Ramos (cell line): Measurements from ENCODE around the gene SKA3.
"Not testable (repeated sequence)": the region's sequence is repeated elsewhere in the genome, so short reads cannot be mapped to it uniquely, and the experiment has no call there.

Experiments
- in situ Hi-C: fragments of 300-500 bp; cut with MboI; formaldehyde crosslinking; loops from one replicate; pipeline ENCODE4 v1.14.3; 2022; ENCODE audit warnings: low sequenced_read_pairs; ENCODE audit not compliant: unreplicated experiment

SKA3 gene

DNA sequence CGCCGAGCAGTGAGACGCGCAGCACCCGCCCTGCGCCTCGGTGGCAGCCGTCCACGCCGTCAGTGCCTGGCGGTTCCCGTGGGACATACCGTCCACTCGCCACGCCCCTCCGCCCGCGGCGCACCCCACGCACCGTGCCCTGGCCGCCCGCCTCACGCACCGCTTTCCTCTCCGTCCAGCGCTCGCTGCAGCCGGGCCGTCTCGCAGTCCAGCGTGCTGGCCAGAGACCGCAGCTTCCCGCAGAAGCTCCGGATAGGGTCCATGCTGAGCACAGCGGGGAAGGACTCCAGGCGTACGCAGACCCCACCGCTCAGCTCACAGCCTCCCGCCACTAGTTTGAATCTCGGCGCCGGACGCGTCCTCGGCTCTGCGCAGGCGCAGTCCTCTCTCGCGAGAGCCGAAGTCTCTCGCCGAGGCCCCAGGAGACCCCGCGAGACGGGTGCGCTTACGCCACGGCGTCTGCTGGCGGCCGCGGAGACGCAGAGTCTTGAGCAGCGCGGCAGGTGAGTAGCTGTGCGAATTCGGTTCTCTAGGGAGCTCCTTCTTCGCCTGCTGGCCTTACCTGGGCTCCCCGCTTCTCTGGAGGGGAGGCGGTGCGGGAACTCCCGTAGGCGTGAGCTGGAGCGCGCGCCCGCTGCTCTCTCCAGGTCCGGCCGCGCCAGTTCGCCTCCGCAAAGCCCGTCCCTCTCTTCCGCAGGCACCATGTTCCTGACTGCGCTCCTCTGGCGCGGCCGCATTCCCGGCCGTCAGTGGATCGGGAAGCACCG is at the start of gene SKA3, which contains the start of gene MRPL57:
Gene SKA3, minus strand, starts transcription at position 338 of the 767 bp plus-strand sequence. Its CDS starts 75 bp downstream, at position 263.
Gene MRPL57, plus strand, starts transcription at position 444 of the 767 bp plus-strand sequence. Its CDS starts 259 bp downstream, at position 703.
- in situ Hi-C loops, result no loop called here

DNA sequence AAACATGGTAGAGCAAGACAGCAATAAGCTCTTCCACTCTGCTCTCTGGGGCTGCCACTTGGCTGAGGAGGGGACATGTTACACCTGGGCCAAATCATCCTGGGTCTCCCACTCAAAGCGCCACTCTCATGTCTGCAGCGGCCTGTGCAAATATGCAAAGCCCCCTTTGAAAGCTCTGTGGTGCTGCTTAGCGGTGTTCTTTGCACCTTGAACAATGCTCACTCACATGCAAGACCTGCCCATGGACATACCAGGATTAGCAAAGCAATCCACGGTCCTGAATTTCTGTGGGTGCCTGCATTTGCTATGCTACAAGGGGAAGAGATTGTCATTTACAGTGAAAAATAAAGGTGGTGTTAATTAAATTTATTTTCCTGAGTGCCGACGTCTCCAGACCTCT is 48.7 kb upstream of the SKA3 start:
- in situ Hi-C loops, result no loop called here

DNA sequence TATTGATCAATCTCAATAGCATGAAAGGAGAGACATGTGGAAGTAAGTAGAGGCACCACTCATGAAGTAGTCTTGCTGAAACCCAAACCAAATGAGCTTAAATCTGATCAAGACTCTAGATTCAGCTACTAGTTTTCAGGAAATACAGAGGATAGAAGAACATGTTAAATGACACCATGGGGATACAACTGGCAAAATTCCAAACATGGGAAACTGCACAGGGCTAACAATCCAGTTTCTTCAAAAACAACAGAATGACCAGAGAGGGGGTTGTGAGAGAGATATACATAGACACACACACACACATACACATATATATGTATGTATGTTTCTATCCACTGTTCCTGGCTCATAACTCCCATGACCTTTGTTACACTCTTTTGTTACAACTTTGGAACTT is 44.9 kb upstream of the SKA3 start:
- in situ Hi-C loops, result no loop called here

DNA sequence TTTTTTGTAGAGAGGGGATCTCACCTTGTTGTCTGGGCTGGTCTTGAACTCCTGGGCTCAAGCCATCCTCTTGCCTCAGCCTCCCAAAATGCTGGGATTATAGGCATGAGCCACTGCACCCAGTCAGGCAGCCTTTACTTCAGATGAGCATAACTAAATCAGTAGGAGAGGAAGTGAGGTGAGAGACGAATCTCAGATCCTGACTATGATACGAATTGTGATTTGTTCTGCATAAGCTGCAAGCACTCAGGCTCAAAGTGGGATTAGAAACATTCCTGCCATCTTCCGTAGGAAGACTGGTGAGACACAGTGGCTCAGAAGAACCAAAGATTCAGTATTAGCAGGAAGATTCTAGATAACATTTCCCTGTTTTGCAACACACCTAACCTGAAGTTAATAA is 43.4 kb upstream of the SKA3 start:
- in situ Hi-C loops, result not testable (repeated sequence)

DNA sequence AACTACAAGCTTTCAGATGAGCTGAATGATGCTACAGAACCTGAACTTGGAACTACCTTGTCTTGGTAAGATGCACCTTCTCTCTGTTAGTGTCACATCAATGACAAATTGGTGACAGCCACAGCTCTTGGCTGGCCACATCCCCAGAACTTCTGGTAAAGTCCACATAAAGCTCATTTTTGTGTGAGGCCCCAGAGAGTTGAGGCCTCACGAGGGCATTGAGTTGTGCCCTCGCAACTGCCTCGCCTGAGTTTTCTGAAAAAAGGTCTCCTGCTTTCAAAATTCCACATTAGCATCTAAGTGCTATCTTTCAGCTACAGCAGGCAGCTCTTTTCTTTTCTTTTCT is 42.7 kb upstream of the SKA3 start:
- in situ Hi-C loops, result no loop called here

DNA sequence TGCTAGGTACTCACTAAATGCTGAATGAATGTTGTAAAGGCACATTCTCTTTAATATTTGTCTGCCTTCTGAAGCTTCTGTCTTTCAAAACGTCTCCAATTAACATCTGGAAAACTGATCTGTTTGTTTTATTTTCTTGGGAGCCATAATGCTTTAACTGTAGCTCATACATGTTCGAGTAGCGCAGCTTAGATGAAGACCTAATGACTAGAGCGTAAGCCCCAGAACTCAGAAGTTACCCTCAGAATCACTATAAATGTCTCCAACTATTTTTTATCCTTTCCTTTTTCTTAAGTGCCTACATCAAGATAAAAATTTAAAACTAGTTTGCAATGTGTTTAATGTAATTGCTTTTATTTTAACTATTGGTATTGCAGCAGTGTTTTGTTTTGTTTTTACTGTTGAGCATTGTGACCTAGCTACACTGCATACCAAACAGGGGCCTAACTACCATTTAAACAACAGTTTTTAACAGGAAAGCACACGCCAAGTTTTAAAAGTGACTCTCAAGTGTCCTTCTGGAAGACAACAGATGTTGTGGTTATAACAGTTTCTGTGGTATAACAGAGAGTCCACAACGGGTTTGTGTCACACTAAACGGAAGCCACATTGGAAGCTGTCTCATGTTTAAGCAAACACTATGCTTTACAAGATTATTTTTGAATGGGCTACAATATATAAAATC is 42.1 kb upstream of the SKA3 start:
- in situ Hi-C loops, result no loop called here

DNA sequence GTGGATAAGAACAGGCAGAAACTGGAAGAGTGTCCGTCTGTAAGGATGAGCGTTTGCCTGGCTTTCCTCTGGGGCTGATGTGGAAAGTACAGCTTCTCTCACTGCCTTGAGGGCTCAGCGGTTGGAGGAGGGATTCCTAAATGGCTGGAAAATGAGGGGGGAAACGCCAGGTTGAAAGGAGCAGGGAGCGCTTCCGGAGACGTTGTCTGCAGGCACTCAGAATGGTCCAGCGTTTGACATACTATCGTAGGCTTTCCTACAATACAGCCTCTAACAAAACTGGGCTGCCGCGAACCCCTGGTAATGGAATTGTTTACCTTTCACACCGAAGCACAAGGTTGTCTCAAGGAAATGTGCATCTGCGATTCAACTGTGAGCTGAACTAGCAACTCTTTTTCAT is 40.0 kb upstream of the SKA3 start:
- in situ Hi-C loops, result no loop called here

DNA sequence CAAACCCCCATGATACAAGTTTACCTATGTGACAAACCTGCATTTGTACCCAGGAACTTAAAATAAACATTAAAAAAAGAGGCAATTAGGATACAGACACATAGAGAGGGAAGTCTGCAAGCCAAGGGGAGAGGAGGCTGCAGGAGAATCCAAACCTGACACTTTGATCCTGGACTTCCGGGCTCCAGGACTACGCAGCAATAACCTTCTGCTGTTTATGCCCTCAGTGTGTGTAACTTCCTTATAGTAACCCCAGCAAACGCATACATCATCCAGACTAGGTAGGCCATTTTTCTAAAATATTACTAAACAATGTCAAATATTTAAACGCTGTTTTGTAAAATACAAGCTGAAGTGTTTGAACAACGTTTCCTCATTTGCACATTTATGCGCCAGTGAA is 39.1 kb upstream of the SKA3 start:
- in situ Hi-C loops, result not testable (repeated sequence)

DNA sequence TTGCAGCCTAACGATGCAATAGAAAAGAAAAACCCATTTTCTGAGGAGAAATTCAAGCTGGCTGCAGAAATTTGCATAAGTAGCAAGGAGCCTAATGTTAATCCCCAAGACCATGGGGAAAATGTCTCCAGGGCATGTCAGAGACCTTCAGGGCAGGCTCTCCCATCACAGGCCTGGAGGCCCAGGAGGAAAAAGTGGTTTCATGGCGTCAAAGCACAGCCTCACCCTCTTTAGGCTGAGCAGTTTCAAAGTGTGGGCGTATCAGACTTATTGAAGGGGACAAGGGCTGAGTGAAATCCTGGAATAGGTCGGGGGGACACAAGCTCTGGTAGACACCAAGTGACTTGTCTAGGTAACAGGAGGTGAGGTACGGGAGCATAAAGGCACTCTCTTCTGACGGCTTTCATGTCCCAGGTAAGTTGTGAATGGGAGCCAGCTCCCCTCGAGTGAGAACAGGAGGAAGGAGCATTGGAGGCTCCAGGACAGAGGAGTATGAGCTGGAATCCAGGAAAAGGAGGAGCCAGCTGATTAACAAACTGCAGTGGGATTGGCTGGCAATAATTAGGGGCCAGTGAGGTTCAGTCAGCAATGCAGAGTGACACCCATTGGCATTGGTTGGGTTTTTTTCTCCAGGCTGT is 35.9 kb upstream of the SKA3 start:
- in situ Hi-C loops, result no loop called here

DNA sequence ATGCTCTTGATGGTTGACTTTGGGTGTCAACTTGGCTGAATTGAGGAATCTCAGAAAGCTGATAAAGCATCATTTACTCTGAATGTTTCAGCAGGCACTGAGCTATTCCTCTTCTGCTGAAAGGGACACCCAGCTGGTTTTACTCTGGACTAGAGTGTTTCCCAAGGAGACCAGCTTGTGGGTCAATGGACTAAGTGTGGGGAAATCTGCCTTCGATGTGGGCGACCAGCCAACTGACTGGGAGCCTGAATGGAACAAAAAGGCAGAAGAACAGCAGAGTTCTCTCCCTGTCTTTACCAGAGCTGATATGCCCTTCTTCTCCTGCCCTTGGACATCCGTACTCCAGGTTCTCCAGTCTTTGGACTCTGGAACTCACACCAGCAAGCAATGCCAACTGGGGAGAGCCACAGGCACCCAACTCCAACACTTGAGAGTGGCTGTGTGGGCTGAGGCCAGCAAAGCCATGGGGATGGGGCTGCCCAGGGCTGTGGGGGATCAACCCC is 32.4 kb upstream of the SKA3 start:
- in situ Hi-C loops, result no loop called here

DNA sequence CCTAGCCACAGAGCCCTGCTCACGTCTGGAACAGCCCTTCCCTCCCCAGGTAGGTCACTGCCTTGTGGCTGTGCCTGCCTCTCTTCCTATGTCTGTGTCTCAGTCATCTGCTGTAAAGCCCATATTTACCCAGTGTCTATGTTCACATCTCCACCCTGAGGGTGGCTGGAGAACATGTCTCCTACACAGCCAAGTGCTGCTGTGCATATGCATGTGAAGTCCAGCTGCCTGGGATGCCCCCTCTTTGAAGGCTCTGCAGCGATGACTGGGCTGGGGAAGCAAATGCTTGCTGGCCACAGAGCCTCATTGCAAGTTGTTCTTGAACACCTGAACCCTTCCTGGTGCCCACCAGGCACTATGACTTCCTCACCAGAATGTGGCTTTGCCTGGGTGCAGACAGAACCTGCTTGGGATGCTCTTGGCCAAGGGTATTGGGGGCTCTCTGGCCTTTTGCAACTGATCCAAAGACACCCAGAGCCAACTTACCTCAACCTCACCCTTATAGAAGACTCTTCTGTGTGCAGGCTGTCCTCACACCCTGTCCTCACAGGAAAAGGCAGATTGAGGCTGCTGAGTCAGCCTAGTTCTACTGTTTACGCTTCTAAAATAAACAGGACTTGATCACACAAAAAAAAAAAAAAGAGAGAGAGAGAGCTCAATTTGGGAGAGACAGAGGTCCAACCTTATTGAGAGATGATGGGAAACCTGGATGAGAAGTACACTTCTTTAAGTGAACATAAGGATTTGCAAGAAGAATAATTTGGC is 26.6 kb upstream of the SKA3 start:
- in situ Hi-C loops, result no loop called here

DNA sequence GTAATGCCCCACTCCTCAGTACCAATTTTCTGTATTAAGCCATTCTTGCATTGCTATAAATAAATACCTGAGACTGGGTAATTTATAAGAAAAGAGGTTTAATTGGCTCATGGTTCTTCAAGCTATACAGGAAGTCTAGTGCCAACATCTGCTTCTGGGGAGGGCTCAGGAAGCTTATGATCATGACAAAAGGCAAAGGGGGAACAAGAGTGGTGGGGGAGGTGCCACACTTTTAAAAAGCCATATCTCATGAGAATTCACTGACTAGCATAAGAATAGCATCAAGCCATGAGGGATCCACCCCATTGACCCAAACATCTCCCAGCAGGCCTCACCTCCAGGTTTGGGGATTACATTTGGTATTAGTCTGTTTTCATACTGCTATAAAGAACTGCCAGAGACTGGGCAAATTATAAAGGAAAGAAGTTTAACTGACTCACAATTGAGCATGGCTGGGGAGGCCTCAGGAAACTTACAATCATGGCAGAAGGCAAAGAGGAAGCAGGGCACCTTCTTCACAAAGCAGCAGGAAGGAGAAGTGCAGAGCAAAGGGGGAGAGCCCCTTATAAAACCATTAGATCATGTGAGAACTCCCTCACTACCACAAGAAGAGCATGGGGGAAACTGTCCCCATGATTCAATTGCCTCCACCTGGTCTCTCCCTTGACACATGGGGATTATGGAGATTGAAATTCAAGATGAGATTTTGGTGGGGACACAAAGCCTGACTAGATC is 25.3 kb upstream of the SKA3 start:
- in situ Hi-C loops, result not testable (repeated sequence)

DNA sequence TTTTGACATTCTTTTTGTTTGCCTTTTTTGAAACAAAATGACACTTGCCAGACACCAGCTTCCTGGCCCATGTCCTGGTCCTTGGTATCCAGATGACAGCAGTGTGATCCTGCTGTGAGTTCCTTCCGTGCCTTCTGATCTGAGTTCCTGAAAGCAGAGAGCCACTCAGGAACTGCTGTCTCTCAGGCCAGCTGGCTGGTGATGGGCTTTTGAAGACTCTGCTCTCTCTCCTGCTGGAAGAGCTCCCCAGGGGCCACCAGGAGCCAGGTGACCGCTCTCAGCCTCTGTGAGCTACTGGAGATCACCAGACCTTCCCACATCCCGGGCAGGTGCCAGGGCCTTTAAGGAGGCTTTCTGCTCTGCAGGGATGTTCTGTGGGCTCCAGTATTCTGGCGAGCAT is 22.0 kb upstream of the SKA3 start:
- in situ Hi-C loops, result not testable (repeated sequence)

DNA sequence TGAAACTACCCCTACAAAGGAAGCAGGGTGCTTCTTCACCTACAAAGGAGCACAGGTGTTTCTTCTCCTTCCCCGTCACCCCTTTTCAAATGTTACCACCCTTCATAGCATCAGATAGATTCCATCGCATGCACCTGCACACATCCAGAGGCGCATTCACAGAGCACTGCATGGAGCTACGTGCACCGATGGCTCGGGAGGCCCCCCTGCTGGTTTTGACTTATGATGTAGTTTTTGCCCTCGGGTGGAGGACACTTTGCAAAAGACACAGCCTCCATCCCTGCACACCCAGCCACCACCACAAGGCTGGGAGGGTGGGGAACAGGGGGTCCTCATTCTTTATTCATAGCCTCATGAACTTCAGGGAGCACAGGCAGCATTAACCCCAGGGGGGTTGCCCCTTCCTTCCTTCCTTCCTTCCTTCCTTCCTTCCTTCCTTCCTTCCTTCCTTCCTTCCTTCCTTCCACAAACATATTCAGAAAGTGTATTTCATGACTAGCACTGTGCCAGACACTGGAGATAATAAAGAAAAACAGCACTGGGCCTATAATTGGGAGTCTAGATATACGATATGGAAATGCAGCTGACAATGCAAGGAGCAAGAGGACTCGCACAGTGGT is 21.4 kb upstream of the SKA3 start:
- in situ Hi-C loops, result not testable (repeated sequence)

DNA sequence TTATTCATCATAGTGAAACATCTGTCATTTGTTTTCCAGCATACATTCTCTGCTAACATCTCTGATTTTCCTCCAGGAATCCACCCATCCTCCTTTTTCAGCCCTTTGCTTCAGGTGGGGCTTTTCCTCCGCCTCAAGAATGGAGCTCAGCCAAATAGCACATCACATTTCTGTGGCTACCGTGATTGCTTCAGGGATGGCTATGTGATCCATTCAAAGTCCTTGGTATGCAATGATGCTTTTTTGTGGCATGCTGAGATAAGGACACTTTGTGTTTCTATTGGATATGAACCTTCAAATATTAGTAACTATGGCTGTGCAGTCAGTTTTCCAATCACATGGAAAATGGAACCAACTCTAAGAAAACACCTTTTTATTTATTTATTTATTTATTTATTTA is 18.4 kb upstream of the SKA3 start:
- in situ Hi-C loops, result not testable (repeated sequence)

DNA sequence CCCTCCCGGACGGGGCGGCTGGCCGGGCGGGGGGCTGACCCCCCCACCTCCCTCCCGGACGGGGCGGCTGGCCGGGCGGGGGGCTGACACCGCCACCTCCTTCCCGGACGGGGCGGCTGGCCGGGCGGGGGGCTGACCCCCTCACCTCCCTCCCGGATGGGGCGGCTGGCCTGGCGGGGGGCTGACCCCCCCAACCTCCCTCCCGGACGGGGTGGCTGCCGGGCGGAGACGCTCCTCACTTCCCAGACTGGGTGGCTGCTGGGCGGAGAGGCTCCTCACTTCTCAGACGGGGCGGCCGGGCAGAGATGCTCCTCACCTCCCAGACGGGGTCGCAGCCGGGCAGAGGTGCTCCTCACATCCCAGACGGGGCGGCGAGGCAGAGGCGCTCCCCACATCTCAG is 10.1 kb upstream of the SKA3 start:
- in situ Hi-C loops, result not testable (repeated sequence)

DNA sequence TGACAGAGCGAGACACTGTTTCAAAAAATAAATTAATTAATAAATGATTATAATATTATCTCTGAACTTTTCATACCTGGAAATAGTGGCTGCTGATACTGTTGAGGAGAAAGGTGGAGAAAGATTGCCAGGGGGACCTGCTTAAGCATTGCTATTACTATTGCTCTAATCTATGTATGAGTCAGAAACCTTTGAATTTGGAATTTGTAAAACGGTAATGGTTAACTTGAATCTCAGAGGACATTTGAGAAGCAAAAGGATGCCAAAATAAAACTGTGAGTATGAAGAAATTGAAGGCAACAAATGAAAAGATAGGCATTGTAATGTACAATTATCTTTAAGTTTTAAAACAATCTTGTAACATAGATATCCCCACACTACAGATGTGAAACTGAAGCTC is 5.3 kb upstream of the SKA3 start:
- in situ Hi-C loops, result no loop called here

DNA sequence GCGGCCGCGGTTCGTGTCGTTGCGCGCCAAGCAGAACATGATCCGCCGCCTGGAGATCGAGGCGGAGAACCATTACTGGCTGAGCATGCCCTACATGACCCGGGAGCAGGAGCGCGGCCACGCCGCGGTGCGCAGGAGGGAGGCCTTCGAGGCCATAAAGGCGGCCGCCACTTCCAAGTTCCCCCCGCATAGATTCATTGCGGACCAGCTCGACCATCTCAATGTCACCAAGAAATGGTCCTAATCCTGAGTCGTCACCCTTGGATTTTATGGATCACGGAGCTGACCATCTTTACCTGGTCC is 581 bp upstream of the SKA3 start:
- in situ Hi-C loops, result no loop called here

DNA sequence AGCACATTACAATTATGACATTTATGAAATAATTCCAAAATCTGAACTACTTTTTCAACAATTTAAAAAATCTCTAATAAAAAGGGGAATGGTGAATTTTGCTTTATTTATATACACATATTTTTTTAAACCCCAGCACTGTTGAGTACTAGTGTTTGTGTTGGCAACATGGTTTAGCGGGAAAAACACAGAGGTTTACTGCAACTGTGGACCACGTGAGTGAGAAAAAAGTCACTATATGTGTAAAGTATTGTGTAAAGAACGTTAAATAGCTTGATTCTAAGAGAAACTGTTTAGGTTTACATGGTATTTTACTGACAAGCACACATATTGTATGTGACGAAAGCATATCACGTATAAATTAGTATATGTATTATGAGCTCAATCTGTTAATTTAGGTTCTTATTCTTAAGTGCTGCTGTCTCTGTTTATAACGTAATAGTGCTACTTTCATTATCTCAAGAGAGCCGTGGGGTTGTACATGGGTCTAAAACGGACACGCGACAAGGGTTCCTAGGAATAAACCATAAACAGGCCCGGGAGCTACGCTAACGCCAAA is 617 bp downstream of the SKA3 start:
- in situ Hi-C loops, result no loop called here
